ENCODE measurements around the gene ZNF718.

DNA sequence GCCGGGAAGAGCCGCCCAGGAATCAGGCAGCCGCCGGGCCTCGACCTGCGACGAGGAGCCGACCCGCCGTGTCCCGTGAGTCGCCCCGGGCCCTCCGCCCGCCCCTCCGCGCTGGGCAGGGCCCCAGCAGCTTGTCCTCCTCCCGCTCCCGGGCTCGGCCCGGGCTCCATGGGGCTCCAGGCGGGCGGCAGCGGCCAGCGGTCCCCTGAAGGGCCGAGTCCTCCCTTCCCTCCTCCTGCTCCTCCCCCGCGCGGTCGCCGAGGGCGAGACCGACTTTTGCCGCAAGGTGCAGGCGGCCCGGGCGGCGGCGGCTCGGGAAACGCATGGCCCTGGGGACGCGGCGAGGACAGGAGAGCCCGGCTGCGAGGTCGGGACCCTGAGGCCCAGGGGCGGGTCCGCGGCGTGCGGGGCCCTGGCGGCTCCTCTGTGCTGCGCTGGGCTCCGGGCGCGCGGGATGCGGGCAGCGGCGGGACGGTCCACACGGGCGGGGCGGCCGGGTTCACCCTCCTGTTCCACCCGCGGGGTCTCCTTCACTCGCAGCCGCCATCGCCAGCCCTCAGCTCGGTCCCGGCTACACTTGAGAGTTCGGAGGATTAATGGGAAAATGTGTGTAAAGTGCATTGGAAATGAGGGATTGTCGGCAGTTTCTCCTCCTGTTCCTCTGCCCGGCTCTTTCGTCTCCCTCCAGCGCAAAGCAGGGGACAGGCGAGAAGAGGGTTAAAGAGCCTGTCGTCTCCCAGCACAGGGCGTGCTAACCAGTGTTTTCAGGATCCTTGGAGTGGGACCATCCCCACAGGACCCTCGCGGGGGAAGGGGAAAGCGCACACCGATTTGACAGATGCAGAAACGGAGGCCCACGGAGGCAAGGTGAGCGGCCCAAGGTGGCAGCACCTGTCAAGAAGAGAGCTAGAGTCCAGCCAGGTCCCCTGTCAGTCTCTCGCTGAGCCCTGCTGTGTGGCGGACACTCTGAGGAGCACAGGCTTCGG is 16.6 kb upstream of the ZNF718 start:
- TF ChIP-seq POLR2A (IDR thresholded peaks at IDR 0.05), result no peak
- no peak for TF ChIP-seq CTCF (IDR thresholded peaks at IDR 0.05)
- no peak for TF ChIP-seq EP300 (IDR thresholded peaks at IDR 0.05)
